HG03064 (cell line): ENCODE measurements around the gene RIMBP3B.
"Not testable (repeated sequence)": the region's sequence is repeated elsewhere in the genome, so short reads cannot be mapped to it uniquely, and the experiment has no call there.

Experiments
- ATAC-seq: cut with Tn5 transposase; IDR thresholded peaks from one replicate; pipeline ENCODE4 v1.9.1; 2021; ENCODE audit warnings: low read depth; ENCODE audit not compliant: unreplicated experiment

RIMBP3B gene

GRCh38 chr22:21407792-21408191, 24.2 kb downstream of the RIMBP3B start:
- not testable (repeated sequence) for ATAC-seq

- ATAC-seq: not testable (repeated sequence)
These were observed 32.8 kb downstream of the RIMBP3B start for GRCh38 chr22:21416375-21416774.

GRCh38 chr22:21417227-21417746, 33.7 kb downstream of the RIMBP3B start, which contains the start of gene HIC2:
Gene HIC2 (plus strand): TSS chr22:21417371. CDS start chr22:21442832, 25,461 bp downstream.
- peak; percentile 76 for ATAC-seq

DNA sequence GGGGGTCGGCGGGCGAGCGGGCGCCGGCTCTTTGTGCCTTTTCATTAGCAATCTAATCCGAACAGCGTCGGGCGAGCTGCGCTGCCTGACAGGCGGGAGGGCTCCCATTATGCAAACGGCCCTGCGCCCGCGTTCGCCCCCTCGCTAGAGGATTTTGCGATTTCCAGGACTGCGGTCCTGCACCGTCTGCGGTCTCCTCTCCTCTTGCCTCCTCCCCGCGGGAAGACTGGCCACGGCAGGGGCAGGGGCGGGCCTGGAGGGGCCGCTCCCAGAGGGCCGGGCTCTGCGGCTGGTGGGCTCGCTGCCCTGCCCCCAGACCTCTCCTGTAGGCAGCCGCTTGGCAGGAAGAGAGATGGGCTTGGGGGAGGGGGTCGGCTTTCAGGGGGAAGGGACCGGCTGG, 34.3 kb downstream of the RIMBP3B start:
- ATAC-seq: not testable (repeated sequence)

DNA sequence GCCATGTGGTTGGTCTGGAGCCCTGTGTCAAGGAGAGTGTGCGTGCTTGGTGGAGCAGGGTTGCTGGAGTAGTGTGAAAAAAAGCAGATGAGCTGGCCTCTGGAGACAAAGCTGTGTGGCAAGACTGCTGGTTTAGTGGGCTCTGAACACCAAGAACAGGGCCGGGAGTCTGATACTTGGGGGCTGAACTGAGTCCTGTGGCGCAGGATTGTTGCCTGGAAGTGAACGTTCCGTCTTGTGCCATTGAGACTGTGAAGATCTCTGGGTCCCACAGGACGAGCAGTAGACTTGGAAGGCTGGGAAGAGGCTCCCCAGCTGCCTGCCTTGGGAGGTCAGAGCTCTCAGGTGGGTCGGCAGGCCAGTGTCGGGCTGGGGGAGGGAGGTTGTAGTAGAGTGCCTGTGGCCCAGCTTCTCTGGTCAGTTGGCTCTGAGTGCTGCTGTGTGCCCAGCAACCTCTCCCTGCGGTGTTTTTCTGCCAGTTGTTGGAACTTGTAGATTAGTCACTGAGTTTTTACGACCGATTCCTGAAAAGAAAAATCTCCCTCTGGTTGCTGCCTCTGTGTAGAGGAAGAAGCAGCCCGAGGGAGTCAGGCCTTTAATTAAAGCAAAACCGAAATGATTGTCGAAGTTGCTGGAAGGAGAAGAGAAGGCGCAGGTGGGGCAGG, 35.6 kb downstream of the RIMBP3B start:
- ATAC-seq: not testable (repeated sequence)

DNA sequence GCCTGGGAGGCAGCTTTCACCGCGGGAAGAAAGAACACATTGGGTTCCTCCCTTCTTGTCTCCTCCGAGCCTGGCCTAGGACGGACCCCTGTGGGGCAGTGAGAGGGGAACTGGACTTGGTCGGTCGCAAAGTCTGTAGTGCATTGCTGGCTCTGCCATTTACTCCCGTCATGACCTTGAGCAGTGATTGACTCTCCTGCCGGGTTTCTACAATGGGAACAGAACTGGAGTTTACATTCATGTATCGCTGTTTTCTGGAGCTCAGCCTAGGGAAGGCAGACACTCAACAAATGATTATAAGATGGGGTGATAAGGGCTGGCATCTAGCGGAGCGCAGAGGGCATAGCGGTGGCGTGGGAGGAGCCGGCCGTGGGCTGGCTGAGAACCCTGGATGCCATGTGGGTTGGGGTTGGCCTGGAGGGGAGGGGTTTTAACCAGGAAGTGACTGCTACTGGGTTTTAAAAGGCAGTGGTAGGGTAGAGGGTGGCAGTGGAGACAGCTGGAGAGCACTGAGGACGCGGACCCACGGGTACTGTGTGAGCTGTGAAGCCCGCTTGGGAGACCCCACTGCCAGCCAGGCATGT, 36.7 kb downstream of the RIMBP3B start:
- not testable (repeated sequence) for ATAC-seq

GRCh38 chr22:21424084-21424709, 40.6 kb downstream of the RIMBP3B start:
- ATAC-seq: not testable (repeated sequence)

DNA sequence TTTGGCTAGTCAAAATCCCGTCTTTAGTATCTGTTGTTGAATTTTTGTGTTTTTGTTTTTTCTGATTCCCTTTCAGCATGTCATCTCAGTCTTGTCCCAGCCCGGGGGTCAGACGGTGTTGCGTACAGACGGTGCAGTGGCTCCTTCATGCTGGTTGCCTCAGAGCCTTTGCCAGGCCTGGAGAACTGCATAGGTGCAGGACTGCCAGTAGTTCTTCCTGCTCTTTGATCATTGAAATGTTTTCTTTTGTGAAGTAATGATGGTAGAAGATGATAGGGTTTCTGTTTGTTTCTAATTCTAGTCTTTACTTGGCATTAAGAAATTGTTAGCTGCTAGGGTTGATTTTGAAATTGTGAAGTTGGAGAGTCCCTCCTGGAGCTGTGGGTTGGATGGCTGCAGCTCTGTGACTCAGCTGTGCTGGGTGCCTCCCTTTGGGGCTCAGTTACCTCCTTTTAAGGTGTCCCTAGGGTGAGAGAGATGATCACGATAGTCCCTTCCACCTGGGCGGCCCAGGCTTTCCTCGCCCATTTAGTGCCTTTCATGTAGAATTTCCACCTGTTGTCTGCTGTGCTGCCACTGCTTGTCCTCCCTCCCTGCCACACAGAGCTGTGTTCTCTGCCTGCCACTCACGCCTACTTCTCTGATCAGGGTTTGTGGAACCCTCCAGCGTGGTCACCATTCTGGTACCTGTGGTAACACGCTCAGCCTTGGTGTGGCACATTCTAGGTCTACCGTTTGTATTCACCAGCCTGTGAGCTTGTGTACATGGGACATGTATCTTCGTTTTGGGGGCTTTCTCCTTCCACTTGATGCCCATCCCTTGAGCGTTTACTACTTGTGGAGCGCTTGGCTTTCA, 51.1 kb downstream of the RIMBP3B start:
- not testable (repeated sequence) for ATAC-seq

- ATAC-seq: not testable (repeated sequence)
These were observed 52.7 kb downstream of the RIMBP3B start for GRCh38 chr22:21435998-21436810.

- ATAC-seq: not testable (repeated sequence)
These were observed 54.5 kb downstream of the RIMBP3B start for GRCh38 chr22:21438013-21438412.
